ENCODE measurements around the gene C18orf32. TPM values are rescaled to one million over a fixed set of nuclear protein-coding genes. Genes with fewer than 3 reads are reported as not detected.

C18orf32 gene
- total and polyA plus RNA-seq, 2 donors (not counting 3 experiments of a cell fraction or from before 2014, with no cell fraction given), result 20.4 to 27.4 TPM

- Histone ChIP-seq H4K20me1 (replicated peaks; ENCODE audit: control insufficient read depth, extremely low read depth, insufficient read depth, low read length) (no peaks in the 10 kb centered on the region), H3K9me3 (replicated peaks; ENCODE audit: control insufficient read depth, insufficient read depth, low read length) (no peaks in the 10 kb centered on the region), H3K9me1 (replicated peaks; ENCODE audit: control insufficient read depth, extremely low read depth, insufficient read depth, low read length) (no peaks in the 10 kb centered on the region), H3K4me3 (replicated peaks in 1 of 3; ENCODE audit: insufficient read depth in 1 of 3, low read depth in 1 of 3, low read length in 3 of 3) (no peak overlapping the region), H3K79me2 (ENCODE audit: control insufficient read depth, insufficient read depth, low read length) (peaks cover 28% of the 10 kb centered on the region), H3K4me2 (ENCODE audit: insufficient read depth, low read length) (no peak overlapping the region), H3K27me3 (ENCODE audit: control insufficient read depth in 2 of 2, insufficient read depth in 2 of 2, low read length in 2 of 2) (no peaks in the 10 kb centered on the region), H2AFZ (ENCODE audit: low read depth, low read length) (peak overlapping the region; percentile 2), H3K9ac (replicated peaks; ENCODE audit: extremely low read depth, insufficient read depth, low read length) (no peak overlapping the region), H3K36me3 (ENCODE audit: control insufficient read depth in 2 of 2, extremely low read depth in 1 of 2, insufficient read depth in 2 of 2, low read length in 2 of 2) (peaks cover 6 to 10% of the 10 kb centered on the region in 2 experiments), H3K4me1 (ENCODE audit: control insufficient read depth, extremely low read depth, insufficient read depth, low read length) (peaks cover 31% of the 10 kb centered on the region), H3K27ac (ENCODE audit: insufficient read depth, low read depth, low read length) (no peak overlapping the region)
- intact Hi-C loops (cut with micrococcal nuclease), result loop anchor here (1.0 to 5.0 kb wide), 3 partner anchors 16 to 790 kb away; partner anchors contain the start of genes DYM and MBD1
- dilution Hi-C loops (cut with MboI; ENCODE audit: extremely low pct_ligation_motif_present, low sequenced_read_pairs), result no loop called here
- TF ChIP-seq CTCF (IDR thresholded peaks at IDR 0.05; ENCODE audit: extremely low read depth in 1 of 2, insufficient read depth in 1 of 2, low read depth in 1 of 2, low read length in 2 of 2) (no peak), GATA2 (IDR thresholded peaks at IDR 0.05; ENCODE audit: insufficient read depth, insufficient read length, low read depth, low read length) (no peak), EZH2 (IDR thresholded peaks at IDR 0.05; ENCODE audit: borderline replicate concordance, low read depth, low read length, severe bottlenecking) (no peak), POLR2AphosphoS5 (IDR thresholded peaks at IDR 0.05; ENCODE audit: insufficient read depth, low read depth, low read length) (no peak), POLR2A (IDR thresholded peaks at IDR 0.05; ENCODE audit: low read depth, low read length) (no peak), JUN (IDR thresholded peaks at IDR 0.05; ENCODE audit: borderline replicate concordance, insufficient read depth, insufficient read length, low read depth) (no peak), FOS (IDR thresholded peaks at IDR 0.05; ENCODE audit: borderline replicate concordance, insufficient read depth, low read length) (no peak), MYC (IDR thresholded peaks at IDR 0.05; ENCODE audit: low read depth, low read length) (no peak), MAX (IDR thresholded peaks at IDR 0.05; ENCODE audit: insufficient read depth, insufficient read length) (no peak)
- BruUV-seq (replicated peaks), result no TSS peak
- ChIA-PET POLR2A (no interaction called here), CTCF (no interaction called here)
- no peak for DNase-seq (ENCODE audit: low read depth, low spot score)
- FAIRE-seq, result no peak
Observed at GRCh38 chr18:49492694-49493033, 5.6 kb upstream of the C18orf32 start.

Data from endothelial cell of umbilical vein (primary cell).